SU-DHL-6 (cell line): ENCODE measurements around the gene ELF4.

Experiments
- EZH2phosphoT487 ChIP-seq: fragments of 200-600 bp; sonication (generic), shearing (Covaris generic); conservative IDR thresholded peaks from 2 replicates; pipeline ENCODE4 v1.6.1; 2018; ENCODE audit warnings: mild to moderate bottlenecking, antibody characterized with exemption, low read length, moderate library complexity, mixed read lengths
- TF ChIP-seq, protein P1 (sequence below): fragments of 200-600 bp; sonication (generic); IDR thresholded peaks from one replicate; pipeline ENCODE4 v1.5.1; 2017; ENCODE audit warnings: antibody characterized with exemption, mild to moderate bottlenecking, low read length, moderate library complexity; ENCODE audit not compliant: insufficient read depth, poor library complexity, severe bottlenecking

DNA sequence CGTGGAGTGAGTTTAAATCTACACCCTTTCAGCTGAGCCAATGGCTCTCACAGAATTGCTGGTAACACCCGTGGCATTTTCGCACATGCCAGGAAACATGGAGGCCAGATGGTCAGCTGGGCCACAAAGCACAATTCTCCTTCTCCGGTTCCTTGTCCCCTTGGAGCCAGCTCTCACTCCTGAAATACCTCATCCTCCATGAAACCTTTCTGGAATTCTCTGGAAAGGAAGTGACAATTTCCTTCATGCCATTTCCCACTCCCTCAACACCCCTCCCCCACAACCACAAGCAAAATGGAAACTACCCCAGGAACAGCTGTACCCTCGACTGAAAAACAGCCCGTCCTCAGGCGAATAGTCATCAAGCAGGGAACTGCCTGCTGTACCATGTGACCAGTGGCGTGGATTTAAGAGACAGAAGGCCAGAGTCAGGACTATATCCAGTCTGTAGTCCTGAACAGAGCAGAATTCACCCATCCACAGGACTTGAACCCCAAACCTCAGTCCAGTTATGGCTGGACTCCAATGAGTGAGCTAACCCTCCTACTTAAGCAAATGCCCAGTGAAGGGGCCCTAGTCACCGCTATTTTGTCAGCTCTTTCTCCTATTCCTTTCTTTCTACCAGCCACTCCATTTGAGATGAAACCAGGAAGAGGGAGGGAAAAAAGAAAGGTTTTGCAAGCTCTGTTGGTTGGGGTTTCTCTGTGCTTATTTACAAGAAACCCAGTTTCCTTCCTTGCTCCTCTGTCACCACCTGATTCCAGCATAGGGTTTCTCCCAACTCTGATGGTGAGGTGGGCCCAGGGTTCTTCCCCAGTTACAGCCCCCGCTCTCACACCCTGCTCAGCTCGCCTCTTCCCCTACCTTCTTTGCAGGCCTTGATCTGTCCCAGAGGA is 24.5 kb downstream of the ELF4 start:
- TF ChIP-seq, protein P1, sequence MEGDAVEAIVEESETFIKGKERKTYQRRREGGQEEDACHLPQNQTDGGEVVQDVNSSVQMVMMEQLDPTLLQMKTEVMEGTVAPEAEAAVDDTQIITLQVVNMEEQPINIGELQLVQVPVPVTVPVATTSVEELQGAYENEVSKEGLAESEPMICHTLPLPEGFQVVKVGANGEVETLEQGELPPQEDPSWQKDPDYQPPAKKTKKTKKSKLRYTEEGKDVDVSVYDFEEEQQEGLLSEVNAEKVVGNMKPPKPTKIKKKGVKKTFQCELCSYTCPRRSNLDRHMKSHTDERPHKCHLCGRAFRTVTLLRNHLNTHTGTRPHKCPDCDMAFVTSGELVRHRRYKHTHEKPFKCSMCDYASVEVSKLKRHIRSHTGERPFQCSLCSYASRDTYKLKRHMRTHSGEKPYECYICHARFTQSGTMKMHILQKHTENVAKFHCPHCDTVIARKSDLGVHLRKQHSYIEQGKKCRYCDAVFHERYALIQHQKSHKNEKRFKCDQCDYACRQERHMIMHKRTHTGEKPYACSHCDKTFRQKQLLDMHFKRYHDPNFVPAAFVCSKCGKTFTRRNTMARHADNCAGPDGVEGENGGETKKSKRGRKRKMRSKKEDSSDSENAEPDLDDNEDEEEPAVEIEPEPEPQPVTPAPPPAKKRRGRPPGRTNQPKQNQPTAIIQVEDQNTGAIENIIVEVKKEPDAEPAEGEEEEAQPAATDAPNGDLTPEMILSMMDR: no peak
- no peak for TF ChIP-seq EZH2phosphoT487
